Karpas-422 (cell line): ENCODE data around the gene ENTR1. TPM values are rescaled to one million over a fixed set of nuclear protein-coding genes. Genes with fewer than 3 reads are reported as not detected.
A peak's percentile ranks its signal among the peaks of the same experiment; 100 is the strongest.

Source experiments
- DNase-seq: peaks from one replicate; pipeline ENCODE4 v3.0.0-alpha.2; 2015
- H2AFZ ChIP-seq: fragments of 200-600 bp; sonication (generic); 2 replicates; pipeline ENCODE4 v1.6.1; 2014; ENCODE audit warnings: antibody characterized with exemption, low read length, mixed read lengths
- H3K27ac ChIP-seq: fragments of 200-600 bp; sonication (generic); 2 replicates; pipeline ENCODE4 v1.5.1; 2014; ENCODE audit warnings: mild to moderate bottlenecking, low read length, moderate library complexity
- H3K27me3 ChIP-seq: fragments of 200-600 bp; sonication (generic); 2 replicates; pipeline ENCODE4 v1.6.1; 2014; ENCODE audit warnings: low read length, mixed read lengths
- H3K36me3 ChIP-seq: fragments of 200-600 bp; sonication (generic); 2 replicates; pipeline ENCODE4 v1.6.1; 2014; ENCODE audit warnings: low read length, mixed read lengths; ENCODE audit not compliant: insufficient read depth
- H3K4me1 ChIP-seq: fragments of 200-600 bp; sonication (generic); 2 replicates; pipeline ENCODE4 v1.6.1; 2014; ENCODE audit warnings: mild to moderate bottlenecking, low read length, mixed read lengths
- H3K4me2 ChIP-seq: fragments of 200-600 bp; sonication (generic); 2 replicates; pipeline ENCODE4 v1.6.1; 2014; ENCODE audit warnings: low read length, low read depth, mild to moderate bottlenecking; ENCODE audit not compliant: poor library complexity, severe bottlenecking
- H3K4me3 ChIP-seq: fragments of 200-600 bp; sonication (generic); 2 replicates; pipeline ENCODE4 v1.5.1; 2014; ENCODE audit warnings: mild to moderate bottlenecking, antibody characterized with exemption, low read length, mixed read lengths
- H3K79me2 ChIP-seq: fragments of 200-600 bp; sonication (generic); 2 replicates; pipeline ENCODE4 v1.6.1; 2014; ENCODE audit warnings: mild to moderate bottlenecking, low read length, mixed read lengths
- H3K9ac ChIP-seq: fragments of 200-600 bp; sonication (generic); 2 replicates; pipeline ENCODE4 v1.6.0; 2014; ENCODE audit warnings: low read length
- H3K9me2 ChIP-seq: fragments of 200-600 bp; sonication (generic), shearing (Covaris generic); replicated peaks from 2 replicates; pipeline ENCODE4 v1.6.0; 2014; ENCODE audit warnings: mild to moderate bottlenecking, low read length, moderate library complexity; ENCODE audit not compliant: insufficient read depth
- H3K9me3 ChIP-seq: fragments of 300-700, 200-600 bp; sonication (generic); 2 replicates; pipeline ENCODE4 v1.6.1; 2014; ENCODE audit warnings: low read length, mixed read lengths
- H4K20me1 ChIP-seq: fragments of 200-600 bp; sonication (generic); 2 replicates; pipeline ENCODE4 v1.6.1; 2014; ENCODE audit warnings: mild to moderate bottlenecking, antibody characterized with exemption, low read length, low read depth; ENCODE audit not compliant: insufficient read depth
- total RNA-seq: library from RNA; depleted of rRNA; stranded (reverse); fragments of >200 nt; shearing (Covaris generic); gene quantifications from 2 replicates; pipeline ENCODE4 v1.2.3, GENCODE V29; 2014; ENCODE audit warnings: low replicate concordance

The ENTR1 gene
- total RNA-seq, 1 experiment from 2014 or later: 65.5 TPM

DNA sequence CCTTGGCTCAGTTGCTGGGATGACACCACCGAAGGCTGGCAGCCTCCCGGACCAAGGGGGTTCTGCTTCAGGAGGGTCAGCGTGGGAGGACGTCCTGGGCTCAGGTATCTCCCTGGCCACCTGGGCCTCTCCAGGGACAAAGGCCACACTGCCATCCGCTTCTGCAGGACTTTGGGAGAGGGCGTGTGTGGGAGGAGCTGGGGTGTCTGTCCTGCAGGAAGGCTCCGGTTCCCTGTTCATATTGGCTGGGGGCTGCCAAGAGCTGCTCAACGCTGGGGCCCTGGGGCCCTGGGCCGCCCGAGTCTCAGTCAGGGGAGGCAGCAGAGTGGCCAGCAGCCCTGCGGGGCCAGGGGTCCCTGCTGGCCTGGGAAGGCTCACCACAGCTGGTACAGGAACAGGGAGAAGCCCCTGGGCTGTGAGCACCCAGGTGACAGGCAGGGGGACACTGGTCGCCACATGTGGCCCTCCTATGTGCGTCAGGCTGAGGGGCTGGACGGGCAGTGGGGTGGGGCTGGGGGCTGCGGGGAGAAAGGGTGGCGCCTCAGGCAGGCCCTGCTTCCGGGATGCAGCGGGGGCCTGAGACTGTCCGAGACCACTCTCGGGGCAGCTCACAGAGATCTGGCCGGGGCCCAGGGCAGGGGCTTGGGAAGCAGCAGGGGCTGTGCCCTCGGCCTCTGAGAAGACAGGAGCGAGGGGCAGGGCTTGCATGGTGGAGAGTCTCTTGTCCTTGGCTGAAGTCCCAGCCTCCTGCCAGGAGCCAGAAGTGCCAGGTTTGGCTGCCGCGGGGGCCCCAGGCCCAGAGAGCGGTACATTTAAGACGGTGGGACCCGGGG lies 32.0 kb downstream of the ENTR1 start:
- H3K27ac ChIP-seq: no peak overlapping the region
- H3K9me2 ChIP-seq: no peaks in the 10 kb centered on the region
- no peak overlapping the region for H2AFZ ChIP-seq
- no peaks in the 10 kb centered on the region for H3K36me3 ChIP-seq
- no peak for DNase-seq
- H3K4me3 ChIP-seq: no peak overlapping the region
- H4K20me1 ChIP-seq: no peaks in the 10 kb centered on the region
- H3K9ac ChIP-seq: no peak overlapping the region
- no peaks in the 10 kb centered on the region for H3K27me3 ChIP-seq
- H3K79me2 ChIP-seq: no peaks in the 10 kb centered on the region
- H3K9me3 ChIP-seq: no peaks in the 10 kb centered on the region
- H3K4me1 ChIP-seq: no peaks in the 10 kb centered on the region
- H3K4me2 ChIP-seq: no peak overlapping the region

DNA sequence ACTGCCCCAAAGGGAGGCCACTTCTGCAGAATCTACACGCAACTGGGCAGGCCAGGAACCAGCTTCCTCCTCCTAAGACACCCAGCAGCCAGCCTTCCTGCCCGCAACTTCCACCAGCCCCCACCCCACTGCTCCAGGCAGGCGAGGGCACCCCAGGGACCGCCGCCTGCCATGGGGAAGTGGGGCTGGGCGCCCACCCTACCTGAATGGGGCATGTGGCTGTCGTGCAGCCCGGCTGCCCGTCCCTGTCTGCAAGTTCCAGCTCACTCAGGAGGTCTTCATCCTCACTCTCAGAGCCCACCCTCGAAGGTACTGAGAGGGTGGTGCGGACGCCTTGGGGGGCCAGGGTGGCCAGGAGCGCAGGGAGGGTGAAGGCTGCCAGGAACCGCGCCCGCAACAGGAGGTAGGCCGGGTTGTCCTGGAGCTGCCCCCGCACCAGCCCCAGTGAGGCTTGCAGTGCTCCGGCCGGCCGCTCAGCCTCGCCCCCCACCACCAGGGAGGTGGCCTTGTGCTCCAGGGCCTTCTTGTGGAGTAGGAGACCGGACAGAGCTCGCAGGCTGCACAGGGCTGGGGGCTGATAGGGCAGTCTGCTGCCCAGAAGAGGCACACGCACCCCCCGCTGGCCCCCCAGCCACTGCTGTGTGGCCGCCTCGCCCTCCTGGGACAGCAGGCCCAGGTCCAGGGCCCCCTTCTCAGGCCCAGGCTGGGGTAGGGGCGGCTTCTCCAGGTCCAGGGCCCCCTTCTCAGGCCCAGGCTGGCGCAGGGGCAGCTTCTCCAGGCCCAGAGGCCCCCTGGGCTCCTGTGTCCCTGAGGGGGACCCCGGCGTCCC lies 32.9 kb downstream of the ENTR1 start:
- no peak for DNase-seq
- no peak overlapping the region for H2AFZ ChIP-seq
- H3K4me2 ChIP-seq: no peak overlapping the region
- H3K27me3 ChIP-seq: no peaks in the 10 kb centered on the region
- no peaks in the 10 kb centered on the region for H3K9me2 ChIP-seq
- no peak overlapping the region for H3K27ac ChIP-seq
- no peak overlapping the region for H3K4me3 ChIP-seq
- no peak overlapping the region for H3K9ac ChIP-seq
- no peaks in the 10 kb centered on the region for H3K9me3 ChIP-seq
- H3K36me3 ChIP-seq: no peaks in the 10 kb centered on the region
- H4K20me1 ChIP-seq: no peaks in the 10 kb centered on the region
- H3K4me1 ChIP-seq: peaks cover 6% of the 10 kb centered on the region
- no peaks in the 10 kb centered on the region for H3K79me2 ChIP-seq

DNA sequence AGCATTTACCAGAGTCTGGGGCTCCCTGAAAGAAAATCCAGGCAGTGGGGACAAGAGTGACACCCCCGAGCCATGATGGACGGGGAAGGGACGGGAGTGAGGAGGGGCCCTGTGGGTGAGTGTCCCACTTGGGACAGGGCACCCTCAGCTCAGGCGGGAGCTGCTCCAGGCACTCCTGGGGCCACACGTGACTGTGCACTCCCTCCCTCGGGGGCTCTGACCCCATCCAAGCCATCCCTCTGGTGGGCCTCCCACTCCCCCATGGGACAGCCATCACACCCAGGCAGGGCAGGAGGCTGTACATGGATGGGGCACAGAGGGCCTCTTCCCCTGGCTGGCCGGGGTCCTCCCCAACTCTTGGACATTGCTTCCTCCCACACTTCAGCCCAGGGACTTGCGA lies 34.0 kb downstream of the ENTR1 start:
- no peak overlapping the region for H3K4me3 ChIP-seq
- H3K27ac ChIP-seq: no peak overlapping the region
- H3K79me2 ChIP-seq: no peaks in the 10 kb centered on the region
- H3K9me2 ChIP-seq: no peaks in the 10 kb centered on the region
- peaks cover 10% of the 10 kb centered on the region for H3K4me1 ChIP-seq
- no peaks in the 10 kb centered on the region for H4K20me1 ChIP-seq
- no peak overlapping the region for H3K4me2 ChIP-seq
- H2AFZ ChIP-seq: no peak overlapping the region
- DNase-seq: no peak
- no peaks in the 10 kb centered on the region for H3K27me3 ChIP-seq
- no peaks in the 10 kb centered on the region for H3K36me3 ChIP-seq
- H3K9ac ChIP-seq: no peak overlapping the region
- no peaks in the 10 kb centered on the region for H3K9me3 ChIP-seq

DNA sequence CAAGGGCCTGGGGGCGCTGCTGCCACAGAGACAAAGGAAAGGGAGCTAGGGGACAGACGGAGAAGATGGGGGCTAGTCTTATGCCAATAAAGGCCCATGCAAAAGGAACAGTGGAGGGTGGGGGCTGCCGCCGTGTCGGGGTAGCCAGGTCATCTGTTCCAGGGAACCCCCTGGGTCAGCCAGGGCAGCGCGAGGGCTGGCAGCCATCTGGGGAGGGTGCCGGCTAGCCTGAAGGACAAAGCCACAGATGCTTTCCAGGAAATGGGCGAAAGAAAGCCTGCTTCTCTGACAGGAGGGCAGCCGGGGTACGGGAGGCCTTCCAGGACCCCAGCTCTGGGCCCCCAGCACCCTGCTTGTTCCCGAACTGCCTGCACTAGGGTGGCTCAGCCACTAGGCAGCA lies 35.3 kb downstream of the ENTR1 start:
- H4K20me1 ChIP-seq: no peaks in the 10 kb centered on the region
- H3K36me3 ChIP-seq: no peaks in the 10 kb centered on the region
- no peaks in the 10 kb centered on the region for H3K79me2 ChIP-seq
- H3K4me2 ChIP-seq: no peak overlapping the region
- no peak overlapping the region for H3K4me3 ChIP-seq
- H3K9me3 ChIP-seq: no peaks in the 10 kb centered on the region
- H3K27me3 ChIP-seq: no peaks in the 10 kb centered on the region
- no peak overlapping the region for H3K27ac ChIP-seq
- no peak for DNase-seq
- H3K4me1 ChIP-seq: peaks cover 10% of the 10 kb centered on the region
- no peak overlapping the region for H2AFZ ChIP-seq
- no peak overlapping the region for H3K9ac ChIP-seq
- no peaks in the 10 kb centered on the region for H3K9me2 ChIP-seq

DNA sequence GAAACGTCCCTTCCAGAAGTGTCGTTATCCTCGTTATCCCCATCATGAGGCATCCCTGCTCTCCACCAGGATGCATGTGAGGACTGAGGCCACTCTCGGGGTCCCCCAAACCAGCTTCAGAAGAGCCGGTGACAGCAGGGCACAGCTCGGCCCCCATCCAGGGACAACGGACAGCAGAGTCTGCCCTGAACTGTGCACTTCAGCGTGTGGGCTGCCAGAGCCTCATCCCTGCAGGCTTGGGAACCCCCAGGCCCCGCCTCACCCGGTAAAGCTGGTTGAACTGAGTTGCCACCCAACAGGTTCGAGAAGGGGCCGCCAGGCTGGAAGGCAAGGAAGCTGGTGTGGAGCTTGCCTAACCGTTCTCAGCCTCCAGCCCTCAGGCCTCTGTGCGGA lies 36.2 kb downstream of the ENTR1 start:
- Histone ChIP-seq H4K20me1 (no peaks in the 10 kb centered on the region), H3K9me3 (no peaks in the 10 kb centered on the region), H3K9me2 (no peaks in the 10 kb centered on the region), H3K27ac (no peak overlapping the region), H2AFZ (no peak overlapping the region), H3K9ac (no peak overlapping the region), H3K4me1 (peaks cover 10% of the 10 kb centered on the region), H3K79me2 (no peaks in the 10 kb centered on the region), H3K27me3 (no peaks in the 10 kb centered on the region), H3K4me2 (no peak overlapping the region), H3K36me3 (no peaks in the 10 kb centered on the region), H3K4me3 (no peak overlapping the region)
- no peak for DNase-seq

DNA sequence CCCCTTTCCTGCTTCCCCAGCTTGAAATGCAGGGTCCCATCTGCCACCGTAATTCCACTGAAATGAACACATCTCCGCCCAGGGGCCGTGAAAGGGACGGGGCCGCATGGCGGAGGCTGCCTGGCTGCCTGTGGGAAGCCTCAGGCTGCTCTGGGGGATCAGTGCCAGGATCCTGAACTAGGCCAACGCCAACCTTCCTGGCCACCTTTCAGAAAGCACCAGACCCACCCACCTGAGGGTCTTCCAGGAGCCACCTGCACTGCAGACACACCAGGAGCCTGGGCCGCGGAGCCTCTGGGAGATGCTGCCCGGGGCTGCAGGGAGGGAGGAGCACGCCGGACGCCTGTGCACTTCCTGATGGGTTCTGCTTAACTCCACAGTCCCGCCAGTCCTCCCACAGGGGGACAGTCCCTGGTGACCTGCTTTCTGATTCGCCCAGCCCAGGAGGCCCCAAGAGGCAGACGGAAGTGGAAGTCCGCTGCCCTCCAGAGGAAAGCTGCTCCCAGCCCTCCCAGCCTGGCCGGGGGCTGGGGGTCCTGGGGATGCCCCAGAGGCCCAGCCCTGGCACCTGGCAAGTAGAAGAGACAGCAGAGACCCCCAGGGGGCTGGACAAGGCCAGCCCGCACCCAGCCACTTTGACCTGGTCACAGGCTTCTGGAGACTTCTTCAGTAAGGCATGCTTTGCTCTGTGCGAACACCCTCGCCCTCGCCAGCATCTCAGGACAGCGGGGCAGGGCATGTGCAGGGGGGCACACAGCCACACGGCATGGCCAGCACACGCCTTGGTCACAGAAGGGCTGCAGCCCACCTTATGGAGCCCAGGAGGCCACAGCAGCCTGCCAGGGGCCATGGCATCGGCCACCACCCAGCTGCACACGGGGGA lies 36.9 kb downstream of the ENTR1 start, which contains the start of gene CARD9:
CARD9 (minus strand) TSS at position 370 of the 883 bp plus-strand sequence. CDS start 1,591 bp downstream, outside the sequence.
- Histone ChIP-seq H3K9me2 (no peaks in the 10 kb centered on the region), H3K27ac (peak within 1 kb of the TSS; percentile 57; the same call in 1 of the 2 replicates), H3K36me3 (no peaks in the 10 kb centered on the region), H3K4me1 (peaks cover 10% of the 10 kb centered on the region), H3K79me2 (no peaks in the 10 kb centered on the region), H4K20me1 (no peaks in the 10 kb centered on the region), H2AFZ (no peak within 1 kb of the TSS), H3K9ac (no peak within 1 kb of the TSS; the same call in 1 of the 2 replicates), H3K9me3 (no peaks in the 10 kb centered on the region), H3K27me3 (no peaks in the 10 kb centered on the region), H3K4me2 (no peak within 1 kb of the TSS), H3K4me3 (no peak within 1 kb of the TSS)
- no peak for DNase-seq

DNA sequence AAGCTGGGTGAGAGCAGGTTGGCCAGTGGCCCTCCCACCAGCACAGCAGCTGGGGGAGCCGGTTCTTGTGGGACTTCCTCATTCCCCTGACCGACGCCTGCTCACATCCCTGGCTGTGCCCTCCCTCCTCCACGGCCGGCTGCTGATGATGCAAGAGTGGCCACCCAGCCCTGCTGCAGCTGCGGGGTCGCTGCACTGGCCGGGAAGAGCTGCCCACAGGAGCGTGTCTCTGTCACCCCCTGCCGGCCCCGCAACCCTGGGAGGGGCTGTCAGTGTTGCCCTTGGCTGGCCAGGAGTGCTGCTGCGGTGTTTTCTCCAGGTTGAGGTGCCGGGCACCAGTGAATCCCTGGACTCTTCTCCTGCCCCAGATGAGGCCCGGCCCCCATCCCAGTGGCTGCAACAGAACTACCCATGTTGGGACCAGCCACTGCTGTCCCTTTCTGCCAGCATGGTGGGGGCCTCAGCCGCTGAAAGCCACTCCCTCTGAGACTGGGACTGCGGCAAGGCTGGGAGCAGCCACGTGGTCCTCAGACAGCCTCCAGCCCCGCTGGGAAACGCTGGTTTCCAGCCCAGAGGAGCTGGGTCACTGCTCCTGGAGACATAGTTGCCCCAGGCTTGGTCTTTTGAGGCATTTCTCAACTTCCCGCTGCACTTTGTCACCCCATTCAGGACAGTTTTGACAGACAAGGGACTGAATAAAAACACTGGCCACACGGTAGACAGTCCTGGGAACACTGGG lies 37.7 kb downstream of the ENTR1 start:
- Histone ChIP-seq H3K4me1 (peaks cover 10% of the 10 kb centered on the region), H3K9me3 (no peaks in the 10 kb centered on the region), H4K20me1 (no peaks in the 10 kb centered on the region), H2AFZ (no peak overlapping the region), H3K27me3 (no peaks in the 10 kb centered on the region), H3K36me3 (no peaks in the 10 kb centered on the region), H3K4me3 (no peak overlapping the region), H3K4me2 (no peak overlapping the region), H3K27ac (peak overlapping the region; percentile 57; the same call in 1 of the 2 replicates), H3K79me2 (no peaks in the 10 kb centered on the region), H3K9ac (no peak overlapping the region; the same call in 1 of the 2 replicates), H3K9me2 (no peaks in the 10 kb centered on the region)
- peak; percentile 71 for DNase-seq
